ENCODE measurements around the gene GALR2.
A peak's percentile ranks its signal among the peaks of the same experiment; 100 is the strongest.

The GALR2 gene

DNA sequence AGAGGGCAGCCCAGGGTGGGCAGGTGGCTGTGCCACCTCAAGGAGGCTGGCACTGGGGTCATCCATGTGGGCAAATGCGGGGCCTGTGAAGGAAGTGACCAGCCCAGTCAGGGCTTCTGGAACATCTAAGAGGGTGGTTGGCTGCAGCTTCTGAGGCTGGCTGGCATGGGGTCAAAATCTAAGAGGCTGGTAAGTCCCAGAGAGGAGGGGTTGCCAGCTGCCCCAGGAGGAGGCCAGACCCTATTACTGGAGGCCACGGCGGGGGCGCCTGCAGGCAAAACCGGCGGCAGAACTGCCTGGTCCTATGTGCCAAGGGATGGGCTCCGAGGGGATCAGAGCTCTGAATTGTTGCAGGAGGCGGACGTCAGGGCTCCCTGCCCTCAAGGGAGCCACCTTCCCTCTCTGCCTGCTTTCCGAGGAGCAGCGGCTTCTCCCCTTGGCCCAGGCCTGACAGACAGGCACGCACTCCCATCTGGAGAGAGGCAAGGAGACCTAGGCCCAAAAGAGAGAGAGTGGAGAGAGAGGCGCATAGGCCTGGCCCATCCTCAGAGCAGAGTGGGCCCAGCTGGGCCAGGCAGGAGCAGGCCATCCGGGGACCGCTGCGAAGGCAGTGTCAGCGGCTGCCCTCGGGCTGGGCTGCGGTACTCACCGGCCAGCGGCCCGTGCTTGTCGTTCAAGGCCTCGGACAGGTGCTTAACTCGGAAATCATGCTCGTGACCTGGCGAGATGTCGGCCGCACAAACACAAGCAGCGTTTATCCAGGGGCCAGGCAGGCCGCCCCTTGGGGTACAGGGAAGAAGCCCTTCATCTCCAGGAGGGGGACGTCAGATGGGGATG lies 15.3 kb downstream of the GALR2 start:
- in situ Hi-C loops (cut with HindIII; ENCODE audit: low pct_ligation_motif_present, low pct_unique_long_range_greater_than_20kb, low sequenced_read_pairs): no loop called here
- DNase-seq: no peak

DNA sequence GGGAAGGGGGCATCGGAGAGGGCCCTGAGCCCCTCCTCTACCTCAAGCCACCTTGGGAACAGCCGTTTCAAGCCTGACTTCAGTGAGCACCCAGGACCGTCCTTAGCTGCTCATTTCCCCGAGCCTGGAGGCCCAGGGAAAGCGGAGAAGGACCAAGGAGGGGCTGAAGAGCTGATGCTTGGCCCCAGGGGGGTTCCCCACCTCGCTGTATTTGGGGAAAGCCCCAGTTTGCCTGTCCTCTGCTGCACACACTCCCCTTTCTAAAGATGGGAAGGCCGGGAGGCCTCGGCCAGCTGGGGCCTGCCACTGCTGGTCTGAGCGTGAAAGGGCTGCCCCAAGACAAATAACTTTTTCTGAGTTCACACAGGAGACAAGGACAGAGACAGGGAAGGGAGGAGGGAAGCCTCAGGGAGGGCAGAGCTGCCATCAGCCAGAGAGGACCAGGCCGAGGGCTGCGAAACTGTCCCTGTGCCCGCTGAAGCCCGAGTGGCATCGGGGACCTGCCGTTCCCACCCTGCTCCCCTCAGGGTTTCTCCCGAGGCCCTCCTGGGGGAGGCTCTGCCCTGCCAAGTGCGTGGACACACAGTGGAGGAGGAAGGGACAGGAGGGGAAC lies 16.0 kb downstream of the GALR2 start:
- DNase-seq: no peak
- in situ Hi-C loops (cut with HindIII; ENCODE audit: low pct_ligation_motif_present, low pct_unique_long_range_greater_than_20kb, low sequenced_read_pairs): no loop called here

- DNase-seq: no peak
- in situ Hi-C loops (cut with HindIII; ENCODE audit: low pct_ligation_motif_present, low pct_unique_long_range_greater_than_20kb, low sequenced_read_pairs): no loop called here
Measured at GRCh38 chr17:76091526-76092286, 17.1 kb downstream of the GALR2 start.

GRCh38 chr17:76092526-76093413 lies 18.2 kb downstream of the GALR2 start:
- no peak for DNase-seq
- in situ Hi-C loops (cut with HindIII; ENCODE audit: low pct_ligation_motif_present, low pct_unique_long_range_greater_than_20kb, low sequenced_read_pairs): no loop called here

- in situ Hi-C loops (cut with HindIII; ENCODE audit: low pct_ligation_motif_present, low pct_unique_long_range_greater_than_20kb, low sequenced_read_pairs): no loop called here
- DNase-seq: no peak
Measured at GRCh38 chr17:76094046-76094445, 19.5 kb downstream of the GALR2 start.

DNA sequence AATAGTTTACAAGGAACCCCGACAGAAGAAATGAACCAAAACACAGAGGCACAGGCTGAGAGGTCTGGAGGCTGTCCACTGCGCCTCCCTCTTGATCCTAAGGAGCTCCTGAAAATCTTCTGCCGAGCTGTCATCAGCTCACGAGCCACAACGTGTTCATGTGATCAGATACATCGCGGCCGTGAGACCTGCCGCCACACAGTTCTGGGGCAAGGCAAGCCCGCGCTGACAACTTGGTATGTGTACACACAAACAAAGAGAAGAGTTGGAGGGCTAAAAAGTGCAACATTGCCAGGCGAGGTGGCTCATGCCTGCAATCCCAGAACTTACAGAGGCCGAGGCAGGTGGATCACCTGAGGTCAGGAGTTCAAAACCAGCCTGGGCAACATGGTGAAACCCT lies 21.4 kb downstream of the GALR2 start:
- in situ Hi-C loops (cut with HindIII; ENCODE audit: low pct_ligation_motif_present, low pct_unique_long_range_greater_than_20kb, low sequenced_read_pairs): no loop called here
- DNase-seq: no peak

GRCh38 chr17:76097716-76098295 lies 23.2 kb downstream of the GALR2 start:
- no peak for DNase-seq
- in situ Hi-C loops (cut with HindIII; ENCODE audit: low pct_ligation_motif_present, low pct_unique_long_range_greater_than_20kb, low sequenced_read_pairs): no loop called here

DNA sequence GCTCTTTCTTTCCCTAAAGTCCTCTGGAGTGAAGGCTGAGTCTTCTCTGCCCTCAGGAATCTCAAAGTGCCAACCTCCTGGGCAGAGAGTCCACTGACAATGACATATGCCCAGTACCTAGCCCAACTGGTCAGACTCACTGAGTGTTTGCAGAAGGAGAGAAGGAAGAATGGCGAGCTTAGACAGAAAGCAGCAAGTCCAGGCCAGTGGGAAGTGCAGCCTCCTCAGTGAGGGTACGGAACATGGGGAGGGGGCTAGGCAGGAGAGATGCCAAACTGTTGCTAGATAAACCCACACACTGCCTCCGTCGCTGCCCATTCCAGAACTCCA lies 28.3 kb downstream of the GALR2 start:
- in situ Hi-C loops (cut with HindIII; ENCODE audit: low pct_ligation_motif_present, low pct_unique_long_range_greater_than_20kb, low sequenced_read_pairs): no loop called here

DNA sequence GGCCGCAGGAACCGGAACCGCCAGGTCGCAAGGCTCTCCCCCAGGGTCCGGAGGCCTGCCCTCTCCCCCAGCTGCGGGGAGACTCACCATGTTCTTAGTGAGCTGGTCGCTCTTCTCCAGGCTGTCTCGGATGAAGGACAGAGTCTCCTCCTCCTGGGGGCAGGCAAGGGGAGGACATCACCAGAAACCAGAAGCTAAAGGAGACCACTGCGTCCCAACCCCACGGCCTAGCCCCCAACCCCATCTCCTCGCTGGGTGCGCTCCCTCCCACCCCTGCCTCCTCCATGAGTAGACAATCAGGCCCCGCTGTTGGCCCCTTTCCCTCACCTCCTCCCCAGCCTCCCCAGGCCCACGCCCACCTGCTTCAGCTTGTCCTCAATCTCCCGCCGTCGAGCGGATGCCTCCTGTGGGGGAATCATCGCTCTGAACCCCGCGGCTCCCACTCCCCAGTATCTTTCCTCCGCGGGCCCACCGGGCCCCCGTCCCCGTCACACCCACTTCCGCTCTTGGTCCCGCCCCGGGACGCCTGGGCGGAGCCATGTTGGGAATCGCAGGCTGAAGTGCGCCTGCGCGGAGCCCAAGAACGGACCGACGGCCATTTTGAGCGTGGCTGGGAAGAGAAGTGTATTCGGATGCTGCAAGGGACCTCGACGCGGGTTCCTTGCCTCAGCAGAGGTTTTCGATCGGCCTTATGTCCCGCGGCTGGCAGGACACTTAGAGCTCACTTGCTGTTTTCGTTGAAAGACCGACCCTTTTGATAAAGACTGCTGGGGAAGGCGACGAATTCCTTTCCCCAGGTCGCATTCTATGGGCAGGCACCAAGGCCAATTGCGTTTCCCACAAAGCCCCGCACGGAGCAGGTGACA lies 28.9 kb downstream of the GALR2 start, which contains the start of gene EXOC7:
Gene EXOC7 (minus strand): TSS at position 514 of the 866 bp plus-strand sequence. CDS start 95 bp downstream, at position 419.
- in situ Hi-C loops (cut with HindIII; ENCODE audit: low pct_ligation_motif_present, low pct_unique_long_range_greater_than_20kb, low sequenced_read_pairs): no loop called here
- peak; percentile 96 for DNase-seq

More for the DNA sequence above, 28.3 kb downstream of the GALR2 start:
- DNase-seq: no peak

- in situ Hi-C loops (cut with HindIII; ENCODE audit: low pct_ligation_motif_present, low pct_unique_long_range_greater_than_20kb, low sequenced_read_pairs): no loop called here
- no peak for DNase-seq
Measured at GRCh38 chr17:76104140-76104895, 29.7 kb downstream of the GALR2 start.

DNA sequence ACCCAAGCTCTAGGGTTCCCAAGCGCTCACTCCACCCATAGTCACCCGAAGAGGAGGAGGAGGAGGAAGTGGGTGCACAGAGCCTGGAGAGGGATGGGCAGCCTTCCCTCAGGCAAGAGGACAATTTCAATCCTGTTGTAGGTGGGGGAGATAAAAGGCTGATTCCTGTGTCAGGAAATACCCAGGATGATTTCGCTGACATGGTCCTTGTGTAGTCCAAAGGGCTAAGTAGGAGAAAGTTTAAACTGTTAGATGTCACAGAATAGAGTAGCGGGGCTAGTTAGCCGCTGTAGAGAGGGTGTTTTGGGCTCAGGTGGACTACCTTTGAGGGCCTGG lies 30.3 kb downstream of the GALR2 start:
- in situ Hi-C loops (cut with HindIII; ENCODE audit: low pct_ligation_motif_present, low pct_unique_long_range_greater_than_20kb, low sequenced_read_pairs): no loop called here
- no peak for DNase-seq

DNA sequence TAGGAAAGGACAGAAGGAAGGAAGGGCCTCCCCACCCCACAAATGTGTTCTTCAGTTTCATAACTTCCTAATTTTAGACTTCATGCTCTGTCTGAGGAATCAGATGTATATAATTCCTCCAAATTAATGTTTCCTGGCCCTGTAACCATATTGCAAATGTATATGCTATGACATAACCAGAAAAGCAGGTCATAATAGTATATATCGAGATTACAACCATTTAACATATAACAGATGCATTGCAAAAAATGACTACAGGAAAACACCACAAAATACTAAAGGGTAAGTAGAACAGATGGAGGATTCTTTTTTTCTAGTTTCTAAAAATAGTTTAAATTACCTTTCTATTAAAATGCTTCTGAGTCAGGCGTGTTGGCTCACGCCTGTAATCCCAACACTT lies 32.1 kb downstream of the GALR2 start:
- no peak for DNase-seq
- in situ Hi-C loops (cut with HindIII; ENCODE audit: low pct_ligation_motif_present, low pct_unique_long_range_greater_than_20kb, low sequenced_read_pairs): no loop called here

- in situ Hi-C loops (cut with HindIII; ENCODE audit: low pct_ligation_motif_present, low pct_unique_long_range_greater_than_20kb, low sequenced_read_pairs): no loop called here
- DNase-seq: peak; percentile 35
Measured at GRCh38 chr17:76107509-76107908, 32.9 kb downstream of the GALR2 start.

DNA sequence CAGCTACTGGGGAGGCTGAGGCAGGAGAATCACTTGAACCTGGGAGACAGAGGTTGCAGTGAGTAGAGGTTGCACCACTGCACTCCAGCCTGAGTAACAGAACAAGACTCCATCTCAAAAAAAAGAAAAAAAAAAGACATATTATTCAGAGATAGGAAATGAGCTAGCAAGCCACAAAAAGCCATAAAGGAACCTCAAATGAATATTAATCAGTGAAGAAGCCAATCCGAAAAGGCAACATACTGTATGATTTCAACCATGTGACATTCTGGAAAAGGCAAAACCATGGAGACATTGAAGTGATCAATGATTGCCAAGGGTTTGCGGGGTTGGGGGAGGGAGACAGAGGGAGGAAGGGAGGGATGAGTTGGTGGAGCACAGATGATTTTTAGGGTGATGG lies 37.4 kb downstream of the GALR2 start:
- in situ Hi-C loops (cut with HindIII; ENCODE audit: low pct_ligation_motif_present, low pct_unique_long_range_greater_than_20kb, low sequenced_read_pairs): no loop called here

GRCh38 chr17:76115138-76115754 lies 40.7 kb downstream of the GALR2 start:
- no peak for DNase-seq
- in situ Hi-C loops (cut with HindIII; ENCODE audit: low pct_ligation_motif_present, low pct_unique_long_range_greater_than_20kb, low sequenced_read_pairs): no loop called here

More for the DNA sequence above, 37.4 kb downstream of the GALR2 start:
- DNase-seq: no peak
